ENCODE measurements around the gene FARP1. TPM values are rescaled to one million over a fixed set of nuclear protein-coding genes. Genes with fewer than 3 reads are reported as not detected.

FARP1 gene
- polyA plus RNA-seq, 5 donors: 111 to 145 (median 112) TPM

DNA sequence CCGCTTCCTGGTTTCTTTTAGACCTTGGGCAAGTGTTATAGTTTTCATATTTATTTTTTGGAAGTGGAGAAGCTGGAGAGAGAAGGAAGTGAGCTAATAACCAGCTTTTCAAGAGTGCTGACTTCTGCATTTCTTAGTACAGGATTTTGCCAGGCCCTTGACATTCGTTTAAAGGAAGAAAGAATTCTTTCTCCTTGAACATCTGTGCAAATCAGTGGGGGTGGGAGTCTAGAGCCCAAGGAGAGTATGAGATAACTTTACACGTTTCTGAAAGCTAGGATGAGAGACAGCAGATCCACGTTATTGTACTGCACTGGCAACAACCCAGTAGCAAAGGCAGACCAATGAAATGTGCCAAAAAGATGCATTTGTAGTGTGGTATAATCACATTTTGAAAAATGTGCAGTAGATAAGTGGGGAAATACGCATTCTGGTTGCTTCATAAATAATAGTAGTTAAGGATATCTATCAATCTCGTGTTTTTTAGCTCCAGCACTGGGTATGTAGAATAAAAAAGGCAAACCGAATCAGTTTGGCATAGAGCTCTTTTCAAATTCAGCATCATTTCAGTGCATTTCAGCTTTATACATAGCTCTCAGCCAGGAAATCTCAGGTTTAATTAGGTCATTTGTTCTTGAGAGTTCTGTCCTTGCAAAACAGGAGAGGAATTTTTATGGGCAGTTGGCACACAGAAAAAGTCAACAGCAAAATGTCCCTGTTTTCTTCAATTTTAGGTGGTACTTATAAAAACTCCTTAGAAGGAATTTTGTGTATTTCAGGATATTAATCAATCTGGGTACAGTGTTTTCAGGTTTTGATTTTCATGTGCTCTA lies 29.9 kb downstream of the FARP1 start:
- DNase-seq: peak; percentile 51 to 58

DNA sequence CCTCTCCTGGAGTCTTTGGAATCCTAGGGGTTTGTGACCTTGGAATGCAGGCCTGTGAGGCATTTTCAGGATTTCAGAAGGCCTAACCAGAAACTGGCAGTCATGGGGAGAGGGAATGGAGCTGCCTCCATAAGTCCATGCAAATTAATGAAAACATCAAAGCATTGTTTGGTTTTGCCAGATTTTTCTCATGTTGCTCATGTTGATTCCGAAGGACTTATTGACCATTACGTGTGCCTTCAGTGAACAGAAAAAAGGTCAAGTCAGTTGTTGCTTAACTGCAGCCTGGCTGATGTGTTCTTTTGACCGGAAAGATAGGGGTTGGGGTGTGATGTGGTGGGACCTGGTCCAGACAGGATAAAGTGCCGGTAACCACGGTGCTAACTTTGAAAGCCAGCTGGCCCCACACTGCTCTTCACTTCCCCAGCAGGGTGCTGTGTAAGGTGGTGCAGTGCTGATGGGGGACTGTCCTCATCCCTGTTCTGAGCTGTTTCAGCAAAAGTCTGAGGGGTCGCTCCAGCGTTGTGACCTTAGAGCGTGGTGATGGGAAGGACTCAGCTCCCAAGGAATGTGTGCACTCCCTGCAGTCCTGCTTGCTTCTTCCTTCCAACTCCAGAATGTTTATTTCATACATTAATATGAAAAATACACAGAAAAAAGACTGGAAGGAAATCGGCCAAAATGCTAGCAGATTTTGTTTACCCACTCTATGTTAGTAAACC lies 30.7 kb downstream of the FARP1 start:
- DNase-seq: peak in 1 of 2 donors; percentile 25

DNA sequence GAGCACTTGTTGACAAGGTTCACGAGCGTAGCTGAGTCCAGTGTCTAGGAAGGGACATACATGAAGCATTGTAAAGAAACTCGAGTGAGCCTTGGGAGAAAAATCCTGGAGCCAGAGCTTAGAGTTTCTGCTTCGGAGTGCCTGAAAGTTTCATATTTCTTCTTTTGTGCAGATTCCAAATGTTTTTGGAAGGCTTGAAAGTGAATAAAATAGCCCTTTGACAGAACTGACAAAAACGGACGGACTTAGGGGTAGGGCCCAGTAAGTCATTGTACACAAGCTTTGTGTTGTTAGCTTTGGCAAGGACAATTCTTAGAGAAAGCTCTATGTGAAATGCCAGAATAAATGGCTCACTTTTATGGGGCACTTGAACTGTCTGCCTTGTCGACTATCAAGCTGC lies 31.4 kb downstream of the FARP1 start:
- DNase-seq: peak in 1 of 2 donors; percentile 29

DNA sequence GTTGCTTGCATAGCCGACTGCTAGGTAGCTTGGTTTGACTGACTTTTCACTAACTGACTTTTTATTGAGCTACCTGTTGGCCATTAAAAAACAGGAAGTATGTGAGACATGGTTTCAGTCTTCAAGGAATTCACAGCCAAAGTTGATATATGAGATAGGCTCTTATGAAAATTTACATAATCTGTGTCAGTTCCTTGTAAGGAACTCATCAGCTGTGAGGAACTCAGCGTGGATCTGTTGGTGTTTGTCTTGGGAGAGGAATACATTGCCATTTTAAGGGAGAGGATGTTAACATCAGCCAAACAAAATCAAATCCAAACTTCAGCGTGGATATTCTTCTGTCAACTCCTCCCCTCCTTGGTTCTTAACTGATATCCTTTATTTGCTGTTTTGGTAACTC lies 32.1 kb downstream of the FARP1 start:
- DNase-seq: no peak

DNA sequence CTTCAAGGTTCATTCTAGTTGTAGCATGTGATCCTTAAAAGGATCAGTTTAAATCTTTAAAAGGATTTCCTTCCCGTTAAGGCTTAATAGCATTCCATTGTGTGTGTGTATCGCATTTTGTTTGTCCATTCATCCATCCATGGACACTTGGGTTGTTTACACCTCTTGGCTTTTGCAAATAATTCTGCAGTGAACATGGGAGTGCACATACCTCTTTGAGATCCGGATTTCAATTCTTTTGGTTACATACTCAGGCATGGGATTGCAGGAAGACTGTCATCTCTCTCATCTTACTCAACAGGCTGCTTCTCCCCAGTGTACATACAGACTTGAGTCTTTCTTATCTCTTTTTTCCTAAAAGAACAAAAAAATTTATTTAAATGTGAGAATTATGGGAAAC lies 32.9 kb downstream of the FARP1 start:
- no peak for DNase-seq

DNA sequence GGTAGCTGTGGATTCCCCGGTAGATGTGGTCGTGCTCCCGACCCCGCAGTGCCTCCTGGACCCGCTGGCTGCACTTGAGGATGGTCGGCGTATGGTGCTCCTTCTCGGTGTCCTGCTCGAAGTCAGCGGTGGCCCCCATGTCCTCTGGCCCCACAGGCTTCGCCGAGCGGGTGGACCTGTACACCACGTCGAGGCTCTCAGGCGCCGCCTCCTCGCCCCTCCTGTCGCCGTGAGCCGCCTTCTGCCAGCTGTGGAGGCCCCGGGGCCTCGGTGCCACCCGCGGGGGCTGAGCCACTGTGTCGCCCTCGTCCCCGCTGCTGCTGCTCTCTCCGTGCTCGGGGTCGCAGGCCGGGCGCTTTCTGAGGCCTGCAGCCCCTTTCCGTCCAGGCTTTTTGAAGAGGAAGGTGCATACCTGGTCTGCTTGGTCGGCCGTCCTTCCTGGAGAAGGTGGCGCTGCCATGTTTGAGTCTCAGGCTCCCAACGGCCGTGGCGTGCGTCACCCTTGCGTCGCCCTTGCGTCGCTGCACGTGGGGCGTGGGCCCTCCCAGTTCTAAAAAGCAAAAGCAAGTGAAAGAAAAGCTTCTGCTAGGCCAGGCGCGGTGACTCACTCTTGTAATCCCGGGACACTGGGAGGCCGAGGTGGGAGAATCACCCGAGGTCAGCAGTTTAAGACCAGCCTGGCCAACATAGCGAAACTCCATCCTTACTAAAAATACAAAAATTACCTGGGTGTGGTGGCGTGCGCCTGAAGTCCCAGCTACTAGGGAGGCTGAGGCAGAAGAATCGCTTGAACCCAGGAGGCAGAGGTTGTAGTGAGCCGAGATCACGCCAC lies 34.1 kb downstream of the FARP1 start, which contains the start of gene RNF113B:
RNF113B (minus strand) TSS at position 493 of the 832 bp plus-strand sequence; CDS start at position 460, 33 bp downstream.
- DNase-seq: no peak

DNA sequence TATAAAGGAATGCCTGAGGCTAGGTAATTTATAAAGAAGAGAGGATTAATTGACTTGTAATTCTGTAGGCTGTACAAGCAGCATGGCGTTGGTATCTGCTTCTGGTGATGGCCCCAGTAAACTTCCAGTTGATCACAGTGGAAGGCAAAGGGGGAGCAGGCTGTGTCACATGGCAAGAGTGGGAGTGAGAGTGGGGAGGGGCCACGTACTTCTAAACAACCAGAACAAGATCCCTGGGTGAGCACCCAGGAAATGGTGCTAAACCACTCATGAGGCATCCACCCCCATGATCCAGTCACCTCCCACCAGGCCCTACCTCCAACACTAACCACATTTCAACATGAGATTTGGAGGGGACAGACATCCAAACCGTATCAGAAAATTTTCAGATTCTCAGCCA lies 37.2 kb downstream of the FARP1 start:
- no peak for DNase-seq

DNA sequence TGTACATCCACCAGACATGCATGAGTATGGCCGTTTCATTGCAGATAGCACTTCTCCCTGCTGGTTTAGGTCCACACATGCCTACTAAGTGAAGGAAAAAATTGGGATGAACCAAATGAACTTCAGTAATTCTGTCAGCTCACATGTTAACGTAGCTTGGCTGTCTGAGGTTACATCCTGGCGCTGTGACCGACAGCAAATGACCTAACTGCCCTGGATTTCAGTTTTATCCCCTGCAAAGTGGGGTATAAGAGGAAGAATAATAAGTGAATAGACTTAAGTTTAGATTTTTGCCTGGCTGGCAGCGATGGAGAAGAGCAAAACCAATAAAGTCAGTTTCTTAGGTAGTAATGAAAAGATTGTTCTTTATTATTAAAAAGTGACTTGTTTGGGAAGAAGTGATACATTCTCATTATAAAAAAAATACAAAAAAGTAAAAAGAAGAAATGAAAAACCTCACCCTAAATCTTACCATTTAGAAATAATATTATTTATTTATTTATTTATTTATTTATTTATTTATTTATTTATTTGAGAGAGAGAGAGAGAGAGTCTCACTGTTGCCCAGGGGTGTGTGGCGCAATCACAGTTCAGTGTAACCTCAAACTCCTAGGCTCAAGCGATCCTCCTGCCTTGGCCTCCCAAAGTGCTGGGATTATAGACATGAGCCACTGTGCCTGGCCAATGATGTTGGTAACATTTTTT lies 38.4 kb downstream of the FARP1 start:
- DNase-seq: no peak

DNA sequence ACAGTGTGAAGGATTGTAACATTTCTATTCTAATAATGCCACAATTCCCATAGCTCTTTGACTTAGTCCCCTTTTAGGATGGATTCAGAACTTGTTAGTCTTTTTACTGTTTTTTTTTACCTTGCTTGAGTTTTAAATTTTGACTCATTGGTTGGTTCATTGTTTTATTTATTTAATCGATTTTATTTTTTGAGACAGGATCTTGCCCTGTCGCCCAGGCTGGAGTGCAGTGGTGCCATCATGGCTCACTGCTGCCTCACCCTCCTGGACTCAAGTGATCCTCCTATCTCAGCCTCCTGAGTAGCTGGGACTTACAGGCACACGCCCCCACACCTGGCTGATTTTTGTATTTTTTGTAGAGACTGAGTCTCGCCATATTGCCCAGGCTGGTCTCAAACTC lies 39.3 kb downstream of the FARP1 start:
- no peak for DNase-seq

DNA sequence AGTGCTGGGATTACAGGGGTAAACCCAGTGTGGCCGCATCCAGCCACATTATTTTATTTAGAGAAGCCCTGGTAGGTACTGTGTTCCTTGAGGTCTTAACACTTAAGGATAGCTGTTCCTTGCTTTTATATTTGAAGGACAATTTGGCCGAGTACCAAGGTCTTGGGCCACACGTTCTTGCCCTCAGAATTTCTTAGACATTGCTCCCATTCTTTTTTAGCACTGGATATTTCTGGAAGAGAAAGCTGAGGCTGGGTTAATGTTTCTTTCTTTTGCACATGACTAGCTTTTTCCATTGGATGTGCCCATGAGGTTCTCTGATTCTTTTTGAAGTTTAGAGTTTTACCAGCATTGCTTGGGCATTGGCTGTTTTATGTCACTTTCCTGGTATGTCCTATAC lies 39.7 kb downstream of the FARP1 start:
- DNase-seq: no peak

DNA sequence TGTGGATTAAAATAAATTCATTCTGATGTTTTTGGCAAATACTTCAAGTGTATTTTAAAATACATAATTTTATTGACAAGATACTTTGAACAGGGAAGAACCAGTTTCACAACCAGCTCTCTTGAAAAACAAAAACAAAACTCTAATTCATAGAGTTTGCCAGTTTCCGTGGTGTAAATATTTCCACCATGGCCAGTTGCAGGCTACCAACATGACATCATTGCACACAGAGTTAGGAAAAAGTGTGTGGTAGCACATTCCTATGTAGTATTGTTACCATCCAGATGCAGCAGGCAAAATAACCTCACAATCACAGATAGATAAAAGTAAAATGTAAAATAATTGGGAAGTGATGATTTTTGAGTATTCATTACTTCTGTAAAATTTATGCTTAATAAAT lies 41.9 kb downstream of the FARP1 start:
- no peak for DNase-seq

DNA sequence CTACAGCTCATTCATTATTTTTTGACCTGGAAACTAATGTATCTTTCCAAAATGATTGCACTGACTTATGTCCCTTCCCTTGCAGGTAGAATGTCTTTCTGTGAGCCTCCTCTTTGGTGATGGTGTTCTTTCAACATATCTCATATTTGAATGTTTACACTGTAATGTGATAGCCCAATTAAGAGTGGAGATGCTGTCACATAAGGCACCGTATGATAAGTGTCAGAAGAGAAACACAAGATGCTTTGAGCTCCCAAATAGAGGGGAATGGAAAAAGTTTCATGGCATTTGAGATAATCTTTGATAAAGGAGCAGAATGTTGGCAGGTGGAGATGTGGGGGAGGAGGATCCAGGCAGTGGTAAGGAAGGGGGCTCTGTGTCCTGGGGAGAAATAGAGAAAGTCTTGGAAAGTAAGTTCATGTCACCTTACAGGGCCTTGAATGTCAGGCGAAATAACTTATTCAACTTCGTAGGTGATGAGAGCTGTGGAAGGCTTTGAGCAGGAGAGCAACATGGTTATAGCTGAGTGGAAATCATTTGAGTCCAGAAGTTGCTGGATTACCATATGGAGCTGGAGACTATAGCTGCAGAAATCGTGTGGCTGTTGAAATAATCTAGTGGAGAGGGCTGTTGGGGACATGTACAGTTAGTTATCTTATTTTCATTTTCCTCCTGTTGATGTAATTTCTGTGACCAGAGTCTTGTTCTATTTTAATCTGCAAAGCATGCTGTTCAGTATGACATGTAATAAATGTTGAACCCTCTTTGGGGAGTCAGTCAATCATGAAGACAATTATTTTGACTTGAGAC lies 44.5 kb downstream of the FARP1 start:
- DNase-seq: no peak

DNA sequence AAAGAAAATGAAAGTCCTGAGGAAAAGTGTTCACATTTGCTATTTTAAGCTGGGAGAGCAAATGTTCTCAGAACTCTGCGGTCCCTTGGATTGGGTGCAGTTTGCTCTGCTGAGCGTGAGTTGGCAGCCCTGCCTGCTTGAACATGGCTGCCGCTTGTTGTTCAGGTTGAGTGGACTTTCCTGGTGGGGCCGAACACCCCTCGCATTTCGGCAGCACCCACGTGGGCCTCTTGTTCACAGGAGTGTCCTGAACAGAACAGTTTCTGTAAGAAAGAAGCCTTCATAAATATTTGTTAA lies 45.0 kb downstream of the FARP1 start:
- DNase-seq: no peak

DNA sequence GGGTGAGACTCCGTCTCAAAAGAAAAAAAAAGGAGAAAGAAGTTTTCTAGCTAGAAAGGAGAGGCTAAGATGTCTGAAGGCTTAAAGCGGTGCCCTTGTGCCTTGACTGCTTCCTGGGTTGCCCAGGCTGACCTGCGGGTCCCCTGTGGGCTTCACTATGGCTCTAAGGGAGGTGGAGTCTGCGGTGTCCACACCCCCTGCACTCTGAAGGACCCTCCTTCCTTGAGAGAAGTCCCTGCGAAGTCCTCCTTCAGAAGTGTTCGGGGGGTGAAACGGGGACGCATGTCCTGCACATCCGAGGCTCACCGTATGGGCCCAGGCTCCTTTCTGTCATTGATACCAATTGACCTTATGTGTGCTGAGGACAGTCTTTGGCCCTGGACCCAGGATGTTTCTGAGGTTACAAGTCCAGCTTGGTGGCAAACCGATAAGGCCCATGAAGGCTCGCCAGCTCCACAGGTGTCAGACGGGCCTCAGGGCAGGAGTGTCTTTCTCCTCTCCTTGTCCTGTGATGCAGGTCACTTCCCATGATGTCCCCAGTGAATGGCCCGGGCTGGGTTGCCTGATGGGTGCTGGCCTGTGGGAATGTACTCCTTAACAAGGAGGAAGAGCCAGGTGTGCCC lies 45.8 kb downstream of the FARP1 start:
- no peak for DNase-seq

DNA sequence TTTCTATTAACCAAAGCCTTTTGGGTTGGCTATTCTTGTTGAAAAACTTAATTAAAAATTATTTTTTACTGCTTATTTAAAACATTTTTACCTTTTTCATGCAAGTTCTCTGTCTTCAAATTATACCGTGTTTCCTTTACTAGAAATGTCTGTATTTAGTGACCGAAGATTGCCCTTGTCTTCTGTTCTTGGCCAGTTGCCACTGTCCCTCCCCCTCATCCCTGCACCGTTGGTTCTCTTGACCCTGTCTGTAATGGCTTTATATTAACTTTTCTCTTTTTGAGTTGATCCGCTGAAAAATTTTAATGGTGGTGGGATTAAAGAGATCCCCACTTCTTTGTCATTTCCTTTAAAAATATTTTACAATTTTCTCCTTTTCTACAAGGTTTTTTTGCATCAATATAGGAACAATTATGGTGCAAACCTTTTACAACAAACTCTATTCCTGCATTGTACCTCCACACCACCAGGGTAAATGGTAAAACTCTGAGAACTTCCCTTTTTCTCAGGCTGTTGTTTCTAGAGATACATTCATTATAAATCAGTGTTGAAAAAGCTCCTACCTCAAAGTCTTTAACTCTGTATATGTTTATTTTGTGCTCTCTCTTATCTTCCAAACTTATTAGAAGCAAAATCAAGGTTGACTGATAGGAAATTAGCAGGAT lies 47.1 kb downstream of the FARP1 start:
- DNase-seq: no peak

DNA sequence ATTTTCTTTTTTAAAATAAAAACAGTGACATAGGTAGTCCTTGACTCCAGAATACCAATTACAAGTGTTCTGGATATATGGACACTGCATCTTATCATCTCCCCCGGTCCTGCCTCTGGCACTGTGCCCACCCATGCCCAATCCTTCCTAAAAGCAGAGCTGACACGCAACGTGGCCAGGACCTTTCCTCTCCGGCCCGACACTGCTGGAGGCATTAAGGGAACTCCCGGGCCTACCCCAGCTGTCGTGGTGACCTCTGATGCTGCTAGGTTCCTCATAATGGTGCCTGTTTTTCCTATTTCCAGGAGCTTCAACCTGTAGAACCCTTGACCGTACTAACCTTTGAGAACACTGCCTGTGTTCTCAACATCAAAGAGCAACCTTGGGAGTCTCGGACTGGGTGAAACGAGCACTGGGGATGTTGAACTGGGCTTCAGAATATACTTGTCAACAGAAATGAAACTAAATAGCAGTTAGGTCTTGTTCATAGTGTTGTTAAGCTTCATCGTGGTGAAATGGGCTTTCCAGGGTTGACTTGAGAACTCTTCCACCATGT lies 48.1 kb downstream of the FARP1 start:
- DNase-seq: no peak

DNA sequence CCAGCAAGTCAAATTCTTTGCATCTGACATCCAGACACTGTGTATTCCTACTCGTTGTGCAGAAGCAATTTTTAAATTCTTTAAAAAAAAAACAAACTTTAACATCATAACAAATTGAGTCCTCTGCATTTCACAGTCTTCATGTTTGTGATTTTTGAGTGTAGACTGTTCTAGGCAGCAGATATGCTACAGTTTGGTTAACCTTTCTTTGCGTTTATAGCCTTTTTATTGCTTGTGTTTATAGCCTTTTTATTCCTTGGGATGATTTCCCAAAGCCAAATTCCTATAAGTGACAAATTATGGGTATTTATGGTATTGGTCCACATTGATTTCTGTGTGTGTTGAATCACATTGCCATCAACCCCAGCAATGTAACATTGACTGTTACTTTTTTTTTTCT lies 49.1 kb downstream of the FARP1 start:
- no peak for DNase-seq

DNA sequence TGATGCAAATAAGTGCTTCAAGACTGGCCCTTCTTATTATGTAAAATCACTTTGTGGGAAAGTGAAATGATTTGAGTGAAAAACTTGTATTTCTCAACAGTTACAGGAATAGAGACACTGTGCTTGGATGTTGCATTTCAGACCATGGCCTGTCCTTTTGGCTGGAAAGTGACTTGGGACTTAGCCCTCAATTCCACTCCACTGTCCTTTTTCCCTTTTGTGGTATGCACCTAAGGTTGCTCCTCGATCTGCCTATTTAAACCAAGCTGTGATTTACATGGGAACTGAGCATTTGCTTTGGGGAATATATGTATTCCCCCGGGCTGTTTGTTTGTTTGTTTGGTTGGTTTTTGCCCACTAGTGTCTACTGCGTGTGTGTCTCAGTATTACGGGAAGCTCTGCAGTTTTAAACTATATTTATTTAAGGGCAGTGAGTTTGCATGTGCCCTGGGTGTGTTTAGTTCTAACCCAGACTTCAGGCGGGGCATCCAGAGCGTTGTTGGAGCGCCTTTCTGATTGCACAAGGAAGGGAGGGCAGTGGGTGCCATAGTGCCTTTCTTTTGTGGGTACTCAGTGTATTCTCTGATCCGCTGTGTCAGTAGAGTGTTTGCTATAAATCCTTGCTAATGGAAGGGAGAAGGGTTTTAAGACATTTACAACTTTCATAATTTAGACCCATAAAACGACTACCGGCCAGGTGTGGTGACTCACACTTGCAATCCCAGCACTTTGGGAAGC lies 52.3 kb downstream of the FARP1 start:
- DNase-seq: no peak

DNA sequence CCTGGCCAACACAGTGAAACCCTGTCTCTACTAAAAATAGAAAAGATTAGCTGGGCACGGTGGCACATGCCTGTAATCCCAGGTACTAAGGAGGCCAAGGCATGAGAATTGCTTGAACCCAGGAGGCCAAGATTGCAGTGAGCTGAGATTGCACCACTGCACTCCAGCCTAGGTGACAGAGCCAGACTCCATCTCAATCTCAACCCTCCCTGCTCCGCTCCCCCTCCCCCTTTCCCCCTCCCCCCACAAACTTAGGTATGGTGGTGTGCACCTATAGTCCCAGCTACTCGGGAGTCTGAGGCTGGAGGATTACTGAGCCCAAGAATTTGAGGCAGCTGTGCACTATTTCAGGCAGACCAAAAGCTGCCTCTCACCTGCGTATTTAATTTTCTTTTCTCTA lies 55.8 kb downstream of the FARP1 start:
- no peak for DNase-seq

Data from right lung (tissue), 5 donors.